OCI-LY1 (cell line): ENCODE data around the gene SLC16A3.

Experiments used
- H2AFZ ChIP-seq: fragments of 200-600 bp; sonication (generic), shearing (Covaris generic); 2 replicates; pipeline ENCODE4 v1.6.0; 2014; ENCODE audit warnings: antibody characterized with exemption, mild to moderate bottlenecking, low read length
- H3F3A ChIP-seq: fragments of 200-600 bp; sonication (generic), shearing (Covaris generic); 2 replicates; pipeline ENCODE4 v1.6.0; 2014; ENCODE audit warnings: mild to moderate bottlenecking, antibody characterized with exemption, low read length, moderate library complexity; ENCODE audit not compliant: insufficient read depth
- H3K27ac ChIP-seq: fragments of 200-600 bp; sonication (generic); 2 replicates; pipeline ENCODE4 v1.5.1; 2014; ENCODE audit warnings: low read length, mixed run types, mild to moderate bottlenecking, low read depth; ENCODE audit not compliant: poor library complexity, severe bottlenecking
- H3K27me3 ChIP-seq: fragments of 200-600 bp; sonication (generic); 2 replicates; pipeline ENCODE4 v1.6.0; 2014; ENCODE audit warnings: antibody characterized with exemption, mild to moderate bottlenecking, low read length, moderate library complexity; ENCODE audit not compliant: insufficient read depth
- H3K36me3 ChIP-seq: fragments of 200-600 bp; sonication (generic); 2 replicates; pipeline ENCODE4 v1.6.1; 2014; ENCODE audit warnings: mild to moderate bottlenecking, antibody characterized with exemption, low read length, moderate library complexity, mixed read lengths; ENCODE audit not compliant: insufficient read depth
- H3K4me1 ChIP-seq: fragments of 200-600 bp; sonication (generic); 2 replicates; pipeline ENCODE4 v1.5.1; 2014; ENCODE audit warnings: mild to moderate bottlenecking, low read length, moderate library complexity; ENCODE audit not compliant: insufficient read depth, severe bottlenecking
- H3K4me2 ChIP-seq: fragments of 200-600 bp; sonication (generic), shearing (Covaris generic); 2 replicates; pipeline ENCODE4 v1.6.1; 2014; ENCODE audit warnings: low read length
- H3K4me3 ChIP-seq: fragments of 200-600 bp; sonication (generic); 2 replicates; pipeline ENCODE4 v1.5.1; 2014; ENCODE audit warnings: low read length, low read depth, mild to moderate bottlenecking, mixed read lengths; ENCODE audit not compliant: poor library complexity, severe bottlenecking
- H3K79me2 ChIP-seq: fragments of 200-600 bp; shearing (Covaris generic); 2 replicates; pipeline ENCODE4 v1.6.1; 2016; ENCODE audit warnings: mixed run types, low read length, mixed read lengths; ENCODE audit not compliant: insufficient read depth
- H3K9ac ChIP-seq: fragments of 200-600 bp; sonication (generic), shearing (Covaris generic); 2 replicates; pipeline ENCODE4 v1.6.1; 2014; ENCODE audit warnings: mild to moderate bottlenecking, low read length, mixed read lengths
- H3K9me2 ChIP-seq: fragments of 200-600 bp; sonication (generic), shearing (Covaris generic); 2 replicates; pipeline ENCODE4 v1.6.1; 2014; ENCODE audit warnings: low read depth, mild to moderate bottlenecking, low read length, mixed read lengths
- H3K9me3 ChIP-seq: fragments of 200-600 bp; shearing (Covaris generic); 2 replicates; pipeline ENCODE4 v1.6.1; 2014; ENCODE audit warnings: low read length, mixed read lengths
- H4K20me1 ChIP-seq: fragments of 200-600 bp; sonication (generic), shearing (Covaris generic); 2 replicates; pipeline ENCODE4 v1.6.0; 2016; ENCODE audit warnings: mild to moderate bottlenecking, low read length; ENCODE audit not compliant: insufficient read depth
- EZH2 ChIP-seq: fragments of 200-600 bp; sonication (generic), shearing (Covaris generic); IDR thresholded peaks from 2 replicates; pipeline ENCODE4 v1.8.0; 2017; ENCODE audit warnings: borderline replicate concordance, mixed run types, mild to moderate bottlenecking, antibody characterized with exemption, low read length, moderate library complexity, mixed read lengths
- TF ChIP-seq, protein P1 (sequence below): fragments of 200-600 bp; sonication (generic), shearing (Covaris generic); IDR thresholded peaks from 2 replicates; pipeline ENCODE4 v1.5.1; 2017; ENCODE audit warnings: mild to moderate bottlenecking, antibody characterized with exemption, low read length, moderate library complexity, mixed read lengths

Gene SLC16A3

DNA sequence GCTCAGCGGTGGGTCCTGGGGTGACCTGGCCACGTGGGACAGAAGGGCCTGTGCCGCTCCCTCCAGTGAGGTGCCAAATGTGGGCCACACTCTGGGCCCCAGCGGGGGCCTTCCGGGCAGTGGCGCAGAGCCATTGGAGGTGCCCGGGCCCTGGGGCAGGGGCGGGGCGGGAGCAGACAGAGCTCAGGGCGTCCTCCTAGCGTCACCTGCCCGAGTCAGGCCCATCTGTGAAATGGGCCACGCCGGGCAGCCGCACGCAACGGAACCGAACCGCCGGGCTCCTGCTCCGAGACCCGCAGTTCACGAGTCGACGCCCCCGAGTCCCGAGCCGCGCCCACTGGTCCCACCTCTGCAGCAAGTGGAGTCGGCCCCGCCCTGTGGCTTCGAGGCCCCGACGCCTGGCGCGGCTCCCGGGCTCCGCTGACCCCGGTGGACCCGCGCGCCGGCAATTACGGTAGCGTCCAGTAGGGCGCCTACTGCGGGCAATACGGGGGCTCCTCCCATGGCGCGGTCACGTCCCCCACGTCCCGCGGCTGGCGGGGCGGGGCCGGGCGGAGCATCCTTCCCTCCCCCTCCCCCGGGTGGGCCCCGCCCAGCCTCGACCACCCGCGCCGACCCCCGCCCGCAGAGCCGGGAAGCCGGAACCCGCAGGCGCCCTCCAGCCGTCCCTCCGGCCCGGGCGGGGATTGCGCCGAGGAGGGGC lies 1.9 kb downstream of the SLC16A3 start:
- TF ChIP-seq EZH2: no peak
- TF ChIP-seq, protein P1, sequence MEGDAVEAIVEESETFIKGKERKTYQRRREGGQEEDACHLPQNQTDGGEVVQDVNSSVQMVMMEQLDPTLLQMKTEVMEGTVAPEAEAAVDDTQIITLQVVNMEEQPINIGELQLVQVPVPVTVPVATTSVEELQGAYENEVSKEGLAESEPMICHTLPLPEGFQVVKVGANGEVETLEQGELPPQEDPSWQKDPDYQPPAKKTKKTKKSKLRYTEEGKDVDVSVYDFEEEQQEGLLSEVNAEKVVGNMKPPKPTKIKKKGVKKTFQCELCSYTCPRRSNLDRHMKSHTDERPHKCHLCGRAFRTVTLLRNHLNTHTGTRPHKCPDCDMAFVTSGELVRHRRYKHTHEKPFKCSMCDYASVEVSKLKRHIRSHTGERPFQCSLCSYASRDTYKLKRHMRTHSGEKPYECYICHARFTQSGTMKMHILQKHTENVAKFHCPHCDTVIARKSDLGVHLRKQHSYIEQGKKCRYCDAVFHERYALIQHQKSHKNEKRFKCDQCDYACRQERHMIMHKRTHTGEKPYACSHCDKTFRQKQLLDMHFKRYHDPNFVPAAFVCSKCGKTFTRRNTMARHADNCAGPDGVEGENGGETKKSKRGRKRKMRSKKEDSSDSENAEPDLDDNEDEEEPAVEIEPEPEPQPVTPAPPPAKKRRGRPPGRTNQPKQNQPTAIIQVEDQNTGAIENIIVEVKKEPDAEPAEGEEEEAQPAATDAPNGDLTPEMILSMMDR: no peak
- Histone ChIP-seq H3F3A (no peaks in the 10 kb centered on the region), H3K27ac (no peak overlapping the region), H2AFZ (no peak overlapping the region), H3K27me3 (peaks cover 5% of the 10 kb centered on the region), H3K9ac (no peak overlapping the region; the same call in 1 of the 2 replicates), H4K20me1 (no peaks in the 10 kb centered on the region), H3K4me1 (peaks cover 24% of the 10 kb centered on the region), H3K36me3 (no peaks in the 10 kb centered on the region), H3K4me3 (peak overlapping the region; percentile 55), H3K79me2 (no peaks in the 10 kb centered on the region), H3K9me3 (no peaks in the 10 kb centered on the region), H3K4me2 (peak overlapping the region; percentile 55; the same call in 1 of the 2 replicates), H3K9me2 (no peaks in the 10 kb centered on the region)

GRCh38 chr17:82231312-82231561 lies 2.4 kb downstream of the SLC16A3 start:
- H2AFZ ChIP-seq: no peak overlapping the region
- no peaks in the 10 kb centered on the region for H3K79me2 ChIP-seq
- H3K9ac ChIP-seq: peak overlapping the region; percentile 14; the same call in 1 of the 2 replicates
- peaks cover 24% of the 10 kb centered on the region for H3K4me1 ChIP-seq
- TF ChIP-seq, protein P1: no peak
- TF ChIP-seq EZH2: no peak
- H3K27me3 ChIP-seq: peaks cover 7% of the 10 kb centered on the region
- no peaks in the 10 kb centered on the region for H3K9me3 ChIP-seq
- no peaks in the 10 kb centered on the region for H4K20me1 ChIP-seq
- H3K36me3 ChIP-seq: no peaks in the 10 kb centered on the region
- no peaks in the 10 kb centered on the region for H3K9me2 ChIP-seq
- peak overlapping the region; percentile 55 for H3K4me3 ChIP-seq
- H3F3A ChIP-seq: no peaks in the 10 kb centered on the region
- H3K4me2 ChIP-seq: peak overlapping the region; percentile 55
- no peak overlapping the region for H3K27ac ChIP-seq

- Histone ChIP-seq H3K4me2 (peak overlapping the region; percentile 55), H3K36me3 (no peaks in the 10 kb centered on the region), H3K4me3 (peak overlapping the region; percentile 55), H2AFZ (no peak overlapping the region), H3K27me3 (peaks cover 7% of the 10 kb centered on the region), H3F3A (no peaks in the 10 kb centered on the region), H3K9me3 (no peaks in the 10 kb centered on the region), H3K27ac (no peak overlapping the region), H3K4me1 (peaks cover 24% of the 10 kb centered on the region), H4K20me1 (no peaks in the 10 kb centered on the region), H3K9me2 (no peaks in the 10 kb centered on the region), H3K79me2 (no peaks in the 10 kb centered on the region), H3K9ac (peak overlapping the region; percentile 14; the same call in 1 of the 2 replicates)
- TF ChIP-seq, protein P1: no peak
- TF ChIP-seq EZH2: no peak
Observed at GRCh38 chr17:82231562-82232321, 2.9 kb downstream of the SLC16A3 start.
